G401 (cell line): Measurements from ENCODE around the gene NMNAT2. TPM values are rescaled to one million over a fixed set of nuclear protein-coding genes. Genes with fewer than 3 reads are reported as not detected.
"Not testable (repeated sequence)": the region's sequence is repeated elsewhere in the genome, so short reads cannot be mapped to it uniquely, and the experiment has no call there.

Source experiments
- DNase-seq: peaks from one replicate; pipeline ENCODE4 v3.0.0-alpha.2; 2015; ENCODE audit warnings: low spot score
- in situ Hi-C: cut with HindIII; loops from 2 replicates; pipeline ENCODE4 v1.10.0; 2016; ENCODE audit warnings: low sequenced_read_pairs, mixed read lengths
- total RNA-seq: library from RNA; depleted of rRNA; stranded (reverse); fragments of >200 nt; shearing (Covaris generic); gene quantifications from 2 replicates; pipeline ENCODE4 v1.2.3, GENCODE V29; 2014

Gene NMNAT2
- total RNA-seq, 1 experiment from 2014 or later, result 0.27 TPM

GRCh38 chr1:183248989-183249691, 169.0 kb downstream of the NMNAT2 start:
- no peak for DNase-seq
- in situ Hi-C loops, result no loop called here

- no peak for DNase-seq
- in situ Hi-C loops, result no loop called here
These were observed 170.2 kb downstream of the NMNAT2 start for GRCh38 chr1:183247931-183248330.

- in situ Hi-C loops, result no loop called here
- DNase-seq, result no peak
These were observed 170.7 kb downstream of the NMNAT2 start for GRCh38 chr1:183247484-183247883.

GRCh38 chr1:183247066-183247465, 171.1 kb downstream of the NMNAT2 start:
- in situ Hi-C loops, result no loop called here

GRCh38 chr1:183246436-183246835, 171.7 kb downstream of the NMNAT2 start:
- in situ Hi-C loops, result no loop called here
- no peak for DNase-seq

More at GRCh38 chr1:183247066-183247465, 171.1 kb downstream of the NMNAT2 start:
- DNase-seq, result no peak

GRCh38 chr1:183245357-183245756, 172.8 kb downstream of the NMNAT2 start:
- in situ Hi-C loops, result no loop called here
- DNase-seq, result no peak

GRCh38 chr1:183244466-183244865, 173.7 kb downstream of the NMNAT2 start:
- DNase-seq, result no peak
- in situ Hi-C loops, result no loop called here

GRCh38 chr1:183243161-183244050, 174.8 kb downstream of the NMNAT2 start:
- in situ Hi-C loops, result no loop called here
- no peak for DNase-seq

GRCh38 chr1:183242556-183242955, 175.6 kb downstream of the NMNAT2 start:
- DNase-seq, result no peak
- in situ Hi-C loops, result no loop called here

- no peak for DNase-seq
- in situ Hi-C loops, result no loop called here
These were observed 176.7 kb downstream of the NMNAT2 start for GRCh38 chr1:183241471-183241870.

- DNase-seq, in situ Hi-C loops: not testable (repeated sequence)
These were observed 177.3 kb downstream of the NMNAT2 start for GRCh38 chr1:183240853-183241252.

- DNase-seq, result no peak
- in situ Hi-C loops, result no loop called here
These were observed 177.7 kb downstream of the NMNAT2 start for GRCh38 chr1:183240526-183240825.

GRCh38 chr1:183239793-183240525, 178.2 kb downstream of the NMNAT2 start:
- in situ Hi-C loops, result no loop called here
- DNase-seq, result peak; percentile 99

GRCh38 chr1:183239220-183239742, 178.9 kb downstream of the NMNAT2 start:
- no peak for DNase-seq
- in situ Hi-C loops, result no loop called here

GRCh38 chr1:183238071-183238470, 180.1 kb downstream of the NMNAT2 start:
- DNase-seq, result no peak
- in situ Hi-C loops, result no loop called here

- DNase-seq, result no peak
- in situ Hi-C loops, result no loop called here
These were observed 181.1 kb downstream of the NMNAT2 start for GRCh38 chr1:183237046-183237445.

- in situ Hi-C loops, result no loop called here
- DNase-seq, result no peak
These were observed 181.9 kb downstream of the NMNAT2 start for GRCh38 chr1:183236158-183236725.

GRCh38 chr1:183235503-183235902, 182.7 kb downstream of the NMNAT2 start:
- DNase-seq, result peak; percentile 36

More at GRCh38 chr1:183235503-183235902, 182.7 kb downstream of the NMNAT2 start:
- in situ Hi-C loops, result no loop called here
